ENCODE data around the gene CHPF. TPM values are rescaled to one million over a fixed set of nuclear protein-coding genes. Genes with fewer than 3 reads are reported as not detected.

CHPF gene
- total RNA-seq, 1 donor from 2014 or later = 4.7 TPM

DNA sequence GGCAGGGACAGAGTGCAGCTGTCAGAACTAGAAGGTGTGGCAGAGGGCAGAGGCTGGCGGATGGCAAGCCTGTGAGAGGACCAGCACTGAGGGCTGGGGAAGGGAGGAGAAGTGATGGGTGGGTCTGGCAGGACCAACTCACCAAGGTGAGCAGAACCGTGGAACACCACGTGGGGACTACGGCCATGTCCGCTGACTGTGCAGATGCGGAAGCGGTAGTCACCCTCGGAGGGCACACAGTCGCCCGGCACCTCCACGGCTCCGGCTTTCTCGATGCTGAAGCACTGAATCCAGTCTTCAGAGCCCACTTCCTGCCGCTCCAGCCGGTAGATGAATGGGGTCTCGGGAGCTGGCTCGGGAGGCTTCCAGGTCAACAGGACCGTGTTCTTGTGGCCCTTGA lies 23.5 kb upstream of the CHPF start:
- Mint-ChIP-seq H3K27me3 (peaks cover 48% of the 10 kb centered on the region), H3K4me1 (no peaks in the 10 kb centered on the region), H3K4me3 (no peak overlapping the region), H3K9me3 (no peaks in the 10 kb centered on the region), H3K27ac (no peak overlapping the region), H3K36me3 (ENCODE audit: low read depth) (no peaks in the 10 kb centered on the region)
- CTCF ChIA-PET = no interaction called here
- intact Hi-C loops (cut with micrococcal nuclease) = no loop called here
- DNase-seq = no peak
- POLR2A ChIA-PET = no interaction called here
- no peak for ATAC-seq (ENCODE audit: low read depth)
- TF ChIP-seq, protein P1, sequence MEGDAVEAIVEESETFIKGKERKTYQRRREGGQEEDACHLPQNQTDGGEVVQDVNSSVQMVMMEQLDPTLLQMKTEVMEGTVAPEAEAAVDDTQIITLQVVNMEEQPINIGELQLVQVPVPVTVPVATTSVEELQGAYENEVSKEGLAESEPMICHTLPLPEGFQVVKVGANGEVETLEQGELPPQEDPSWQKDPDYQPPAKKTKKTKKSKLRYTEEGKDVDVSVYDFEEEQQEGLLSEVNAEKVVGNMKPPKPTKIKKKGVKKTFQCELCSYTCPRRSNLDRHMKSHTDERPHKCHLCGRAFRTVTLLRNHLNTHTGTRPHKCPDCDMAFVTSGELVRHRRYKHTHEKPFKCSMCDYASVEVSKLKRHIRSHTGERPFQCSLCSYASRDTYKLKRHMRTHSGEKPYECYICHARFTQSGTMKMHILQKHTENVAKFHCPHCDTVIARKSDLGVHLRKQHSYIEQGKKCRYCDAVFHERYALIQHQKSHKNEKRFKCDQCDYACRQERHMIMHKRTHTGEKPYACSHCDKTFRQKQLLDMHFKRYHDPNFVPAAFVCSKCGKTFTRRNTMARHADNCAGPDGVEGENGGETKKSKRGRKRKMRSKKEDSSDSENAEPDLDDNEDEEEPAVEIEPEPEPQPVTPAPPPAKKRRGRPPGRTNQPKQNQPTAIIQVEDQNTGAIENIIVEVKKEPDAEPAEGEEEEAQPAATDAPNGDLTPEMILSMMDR (IDR thresholded peaks at IDR 0.05) = no peak

- DNase-seq (no peak), ATAC-seq (ENCODE audit: low read depth) (no peak)
- Mint-ChIP-seq H3K4me1 (no peaks in the 10 kb centered on the region), H3K27me3 (peaks cover 43% of the 10 kb centered on the region), H3K4me3 (no peak overlapping the region), H3K27ac (no peak overlapping the region), H3K36me3 (ENCODE audit: low read depth) (no peaks in the 10 kb centered on the region), H3K9me3 (no peaks in the 10 kb centered on the region)
- POLR2A ChIA-PET = no interaction called here
- intact Hi-C loops (cut with micrococcal nuclease) = no loop called here
- TF ChIP-seq, protein P1 (IDR thresholded peaks at IDR 0.05) = no peak
- CTCF ChIA-PET = no interaction called here
Measured at GRCh38 chr2:219566640-219567039, 23.0 kb upstream of the CHPF start.

DNA sequence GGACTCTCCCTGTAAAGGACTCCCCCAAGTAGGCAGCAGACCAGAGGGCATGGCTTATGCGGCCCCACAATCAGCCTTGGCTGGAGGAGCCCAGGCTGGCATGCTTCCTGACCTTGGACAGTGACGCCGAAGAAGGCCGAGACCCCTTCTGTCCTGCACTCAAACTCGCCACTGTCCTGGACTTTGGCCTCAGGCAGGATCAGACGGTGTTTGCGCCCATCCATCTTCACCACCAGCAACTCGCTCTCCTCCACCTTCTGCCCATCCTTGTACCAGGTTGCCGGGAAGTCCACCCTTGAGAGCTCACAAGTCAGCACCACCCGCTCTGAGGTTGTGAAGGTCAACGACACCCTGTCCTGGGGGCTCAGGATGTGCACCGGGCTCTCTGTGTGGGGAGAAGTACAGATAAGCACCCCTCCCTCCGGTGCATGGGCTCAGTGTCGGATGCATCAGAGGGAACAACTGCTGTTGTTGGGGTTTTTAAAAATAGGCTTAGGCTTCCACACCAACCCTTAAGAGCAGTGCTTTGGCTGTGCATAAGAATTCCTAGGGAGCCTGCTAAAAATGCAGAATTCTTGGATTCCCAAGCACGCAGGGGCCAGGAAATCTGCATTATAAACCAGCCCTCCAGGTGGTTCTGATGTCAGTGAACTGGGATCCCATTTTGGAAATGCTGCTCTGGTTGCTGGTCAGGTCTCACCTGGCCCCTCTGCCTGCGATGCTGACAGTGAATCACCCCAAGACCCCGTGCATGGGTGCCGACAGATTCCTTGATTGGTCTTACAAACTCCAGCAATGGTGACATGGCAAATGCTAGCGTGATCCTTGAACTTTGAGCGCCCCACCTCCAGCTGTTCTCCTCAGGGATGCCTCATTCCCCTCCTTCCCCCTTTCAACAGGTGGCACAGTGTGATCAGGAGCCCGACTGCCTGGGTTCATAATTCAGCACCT lies 21.8 kb upstream of the CHPF start:
- no peaks in the 10 kb centered on the region for H3K36me3 Mint-ChIP-seq (ENCODE audit: low read depth)
- no peaks in the 10 kb centered on the region for H3K9me3 Mint-ChIP-seq
- ChIA-PET CTCF (no interaction called here), POLR2A (no interaction called here)
- peaks cover 46% of the 10 kb centered on the region for H3K27me3 Mint-ChIP-seq
- H3K4me3 Mint-ChIP-seq = no peak overlapping the region
- DNase-seq = no peak
- intact Hi-C loops (cut with micrococcal nuclease) = no loop called here
- H3K4me1 Mint-ChIP-seq = no peaks in the 10 kb centered on the region
- TF ChIP-seq, protein P1 (IDR thresholded peaks at IDR 0.05) = no peak
- no peak for ATAC-seq (ENCODE audit: low read depth)
- no peak overlapping the region for H3K27ac Mint-ChIP-seq

DNA sequence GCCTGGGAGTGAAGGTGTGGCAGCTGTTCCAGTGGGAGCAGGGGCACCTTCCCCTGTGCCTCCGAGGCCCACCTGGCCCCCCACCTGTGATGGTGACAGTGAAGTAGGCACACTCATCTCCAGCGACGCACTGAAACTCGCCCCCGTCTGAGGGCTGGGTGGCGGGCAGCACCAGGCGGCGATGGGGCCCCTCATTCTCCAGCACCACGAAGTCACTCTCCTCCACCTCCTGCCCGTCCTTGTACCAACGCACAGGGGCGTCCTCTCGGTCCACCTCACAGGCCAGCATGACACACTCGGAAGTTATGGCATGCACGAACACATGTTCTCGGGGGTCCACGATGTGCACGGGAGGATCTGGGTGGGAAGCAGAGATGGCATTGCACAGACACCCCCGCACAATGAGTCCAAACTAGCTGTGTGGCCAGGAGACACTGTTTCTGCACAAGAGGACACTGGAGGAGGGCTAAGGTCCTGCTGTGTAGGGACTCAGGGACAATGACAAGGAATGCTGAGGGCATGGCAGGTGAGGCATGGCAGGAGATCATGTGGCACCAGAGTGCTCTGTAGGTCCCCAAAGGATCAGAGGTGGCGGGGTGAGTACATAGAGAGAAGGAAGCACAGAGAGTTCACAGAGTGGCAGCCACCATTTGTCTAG lies 19.8 kb upstream of the CHPF start:
- POLR2A ChIA-PET = no interaction called here
- Mint-ChIP-seq H3K36me3 (ENCODE audit: low read depth) (no peaks in the 10 kb centered on the region), H3K4me3 (no peak overlapping the region), H3K27ac (no peak overlapping the region), H3K27me3 (peaks cover 37% of the 10 kb centered on the region), H3K4me1 (no peaks in the 10 kb centered on the region), H3K9me3 (no peaks in the 10 kb centered on the region)
- DNase-seq (no peak), ATAC-seq (ENCODE audit: low read depth) (no peak)
- intact Hi-C loops (cut with micrococcal nuclease) = no loop called here
- TF ChIP-seq, protein P1 (IDR thresholded peaks at IDR 0.05) = no peak
- CTCF ChIA-PET = no interaction called here
